Stimulated activated CD8-positive, alpha-beta memory T cell treated with anti-CD3 and anti-CD28 coated beads, Interleukin-15, amount 100 ng/mL, for 1 hour (primary cell): ENCODE data around the gene DCUN1D1.
"Not testable (repeated sequence)": the region's sequence is repeated elsewhere in the genome, so short reads cannot be mapped to it uniquely, and the experiment has no call there.

Experiments
- DNase-seq: peaks from one replicate; pipeline ENCODE4 v3.0.0-alpha.2; 2020; ENCODE audit warnings: low read depth

Gene DCUN1D1

DNA sequence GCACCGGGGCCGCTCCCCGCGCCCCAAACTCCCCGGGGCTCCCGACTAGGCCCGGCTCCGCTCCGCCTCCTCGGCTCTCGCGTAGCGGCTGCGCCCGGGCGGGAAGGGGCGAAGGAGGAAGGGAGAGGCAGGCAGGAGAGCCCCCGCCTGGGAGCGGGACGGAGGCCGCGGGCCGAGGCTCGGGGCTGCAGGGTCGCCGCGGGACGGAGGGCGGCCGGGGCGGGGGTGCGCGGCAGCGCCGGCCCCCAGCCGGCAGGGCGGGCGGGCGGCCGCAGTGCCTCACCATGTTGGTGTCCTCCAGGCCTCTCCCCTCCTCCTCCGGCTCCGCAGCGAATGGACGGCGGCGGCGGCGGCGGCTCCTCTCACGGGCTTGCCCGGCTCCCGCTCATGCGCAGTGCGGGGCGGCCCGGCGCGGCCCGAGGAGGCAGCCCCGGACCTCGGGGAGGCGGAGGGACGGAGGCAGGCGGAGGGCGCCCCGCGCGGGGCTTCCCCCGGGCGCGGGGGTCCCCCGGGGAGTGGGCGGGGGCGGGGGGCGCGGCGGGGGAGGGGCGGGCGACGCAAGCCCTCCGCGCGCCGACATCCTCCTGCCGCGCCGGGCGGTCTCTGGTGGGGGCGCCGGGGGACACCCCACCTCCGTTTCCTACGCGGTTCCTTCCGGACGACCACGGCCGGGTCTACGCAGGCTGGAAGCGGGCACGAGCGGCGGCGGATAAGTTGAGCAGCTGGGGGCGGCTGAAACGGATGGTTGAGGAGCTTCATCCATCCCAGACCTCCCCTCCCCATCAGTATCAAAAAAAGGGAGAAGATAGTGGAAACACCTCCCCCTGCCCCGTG lies at the start of gene DCUN1D1:
Gene DCUN1D1 (minus strand): TSS at position 335 of the 834 bp plus-strand sequence. CDS start 49 bp downstream, at position 286.
- peak; percentile 76 for DNase-seq

DNA sequence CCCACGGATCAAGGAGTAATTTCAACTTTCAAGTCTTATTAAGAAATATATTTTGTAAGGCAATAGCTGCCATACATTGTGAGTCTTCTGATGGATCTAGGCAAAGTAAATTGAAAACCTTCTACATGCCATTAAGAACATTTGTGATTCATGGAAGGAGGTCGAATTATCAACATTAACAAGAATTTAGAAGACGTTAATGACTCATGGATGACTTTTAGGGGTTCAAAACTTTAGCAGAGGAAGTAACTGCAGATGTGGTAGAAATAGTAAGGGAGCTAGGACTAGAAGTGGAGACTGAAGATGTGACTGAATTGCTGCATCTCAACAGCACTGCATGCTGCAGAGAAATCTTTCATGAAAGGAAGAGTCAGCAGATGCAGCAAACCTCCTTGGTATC lies 48.1 kb upstream of the DCUN1D1 start:
- no peak for DNase-seq

DNA sequence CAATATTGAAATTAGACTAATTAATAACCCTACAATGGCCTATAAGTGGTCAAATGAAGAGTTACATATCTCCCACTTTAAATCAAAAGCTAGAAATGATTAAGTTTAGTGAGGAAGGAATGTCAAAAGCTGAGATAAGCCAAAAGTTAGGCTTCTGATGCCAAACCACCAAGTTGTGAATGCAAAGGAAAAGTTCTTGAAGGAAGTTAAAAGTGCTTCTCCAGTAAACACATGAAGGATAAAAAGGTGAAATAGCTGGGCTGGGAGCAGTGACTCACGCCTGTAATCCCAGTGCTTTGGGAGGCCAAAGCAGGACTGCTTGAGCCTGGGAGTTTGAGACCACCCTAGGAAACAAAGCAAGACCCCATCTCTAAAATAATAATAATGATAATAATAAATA lies 46.9 kb upstream of the DCUN1D1 start:
- DNase-seq = no peak

DNA sequence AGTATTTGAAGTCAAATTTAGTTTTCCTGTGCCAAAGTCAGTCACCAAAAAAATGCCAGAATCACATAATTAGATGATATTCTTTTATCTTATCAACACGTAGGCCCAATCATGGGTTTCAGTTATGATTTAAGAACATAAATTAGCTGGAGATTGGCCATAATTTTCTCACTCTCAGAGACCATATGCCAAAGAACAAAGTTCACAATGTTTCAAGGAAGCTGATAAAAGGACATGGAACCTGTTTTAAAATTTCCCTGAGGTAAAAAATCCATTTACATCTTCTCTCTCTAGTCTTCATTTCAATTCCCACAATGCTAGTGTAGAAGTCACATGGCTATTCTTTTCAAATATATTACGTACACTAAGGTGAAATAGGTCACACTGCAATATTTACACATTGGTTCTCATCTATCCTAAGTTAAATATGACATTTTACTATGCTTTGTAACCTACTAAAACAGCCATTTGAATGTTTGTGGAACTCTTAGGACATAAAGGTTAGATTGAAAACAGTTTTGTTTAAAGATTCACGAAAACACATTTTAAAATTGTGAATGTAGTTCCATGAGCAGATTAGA lies 42.7 kb upstream of the DCUN1D1 start:
- DNase-seq = no peak

DNA sequence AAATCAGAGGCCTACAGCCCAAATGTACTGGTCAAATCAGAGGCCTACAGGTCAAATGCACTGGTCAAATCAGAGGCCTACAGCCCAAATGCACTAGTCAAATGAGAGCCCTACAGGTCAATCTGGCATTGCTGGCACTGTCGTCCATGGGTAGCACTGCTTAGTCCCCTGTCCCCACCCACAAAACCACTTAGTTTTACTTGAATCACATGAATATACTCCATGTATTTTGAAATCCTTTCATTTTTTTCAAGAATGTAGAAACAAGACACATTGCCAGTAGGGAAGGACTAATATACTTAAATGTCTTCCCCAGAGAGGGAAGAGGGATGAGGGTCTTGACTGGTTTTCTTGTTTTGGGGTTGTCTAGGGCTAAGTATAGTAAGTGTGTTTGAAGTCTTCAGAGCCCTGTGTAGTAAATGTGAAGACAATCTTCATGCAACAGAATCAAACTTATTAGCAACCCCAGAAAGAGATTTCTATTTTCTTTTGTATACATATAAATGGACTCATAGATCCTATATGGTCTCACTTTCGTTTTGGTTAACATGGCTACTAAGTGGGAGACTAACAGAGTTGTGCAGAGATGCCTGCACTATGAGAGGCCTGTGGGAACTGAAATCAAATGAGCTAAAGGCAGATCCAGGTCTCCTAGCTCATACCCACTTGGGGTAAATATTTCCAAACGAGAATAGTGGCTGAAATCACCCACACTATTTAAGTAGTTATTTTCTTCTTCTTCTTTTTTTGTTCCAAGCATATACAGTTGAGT lies 38.3 kb upstream of the DCUN1D1 start:
- DNase-seq = no peak

DNA sequence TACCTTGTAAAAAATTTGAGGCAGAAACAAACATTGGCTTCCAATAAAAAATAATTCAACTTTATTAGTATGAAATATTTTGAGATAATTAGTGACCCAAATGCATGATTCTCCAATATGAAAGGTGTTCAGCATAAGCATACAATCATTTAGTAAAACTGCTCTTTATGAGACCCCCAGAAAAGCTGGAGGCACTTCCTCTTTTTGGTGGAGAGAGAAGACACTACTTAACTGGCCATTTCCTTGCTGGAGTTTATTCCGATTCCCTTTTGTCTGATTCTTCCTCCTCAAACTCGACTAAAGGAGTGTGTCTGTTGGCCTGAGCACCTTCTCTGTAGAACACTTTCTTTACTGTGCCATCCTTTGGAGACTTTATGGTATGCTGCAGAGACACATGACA lies 34.8 kb upstream of the DCUN1D1 start:
- no peak for DNase-seq

DNA sequence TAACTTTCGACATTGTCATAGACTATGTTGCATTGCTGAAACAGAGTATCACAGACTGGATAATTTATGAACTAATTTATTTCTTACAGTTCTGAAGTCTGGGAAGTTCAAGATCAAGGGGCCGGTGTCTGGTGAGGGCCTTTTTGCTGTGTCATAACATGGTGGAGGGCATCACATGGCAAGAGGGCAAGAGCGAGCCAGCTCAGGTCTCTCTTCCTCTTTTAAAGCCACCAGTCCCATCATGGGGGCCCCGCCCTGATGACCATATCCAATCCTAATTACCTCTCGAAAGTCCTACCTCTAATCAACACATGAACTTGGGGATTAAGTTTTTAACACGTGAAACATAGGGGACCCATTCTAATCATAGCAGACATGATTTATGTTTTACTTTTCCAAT lies 33.5 kb upstream of the DCUN1D1 start:
- DNase-seq = no peak

DNA sequence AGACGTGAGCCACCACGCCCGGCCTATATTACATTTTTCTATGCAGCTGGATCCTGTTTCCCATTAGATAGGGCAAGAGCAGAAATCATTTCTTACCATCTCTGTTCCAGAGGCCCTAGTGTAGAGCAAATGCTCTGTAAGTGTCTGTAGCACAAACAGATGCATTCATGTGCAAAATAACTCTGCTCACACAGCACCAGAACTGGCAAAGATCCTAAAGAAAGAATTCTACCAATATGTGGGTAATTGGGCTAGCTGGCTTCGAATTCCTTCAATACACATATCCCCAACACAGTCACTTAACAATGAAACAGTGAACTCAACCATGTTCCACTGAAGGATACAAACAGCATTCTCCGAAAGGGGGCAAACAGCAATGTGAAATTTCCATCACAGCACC lies 32.7 kb upstream of the DCUN1D1 start:
- DNase-seq = no peak

DNA sequence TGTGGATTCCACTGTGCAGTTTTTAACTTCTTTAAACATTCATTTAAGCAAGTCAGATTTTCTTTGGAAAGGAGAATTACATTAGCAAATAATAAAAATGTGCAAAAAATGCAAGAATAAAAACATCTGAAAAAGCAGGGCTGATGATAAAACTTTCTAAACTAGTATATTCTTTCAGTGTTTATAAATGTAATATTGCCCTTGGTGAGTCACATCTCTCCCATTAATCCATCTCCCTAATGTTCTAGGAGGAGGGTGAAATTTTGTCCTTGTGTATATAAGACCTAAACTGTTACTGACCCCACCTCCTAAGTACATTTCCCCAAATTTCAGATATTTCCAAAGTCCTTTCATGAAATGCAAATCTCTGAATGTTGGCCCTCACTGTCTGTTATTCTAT lies 28.5 kb upstream of the DCUN1D1 start:
- no peak for DNase-seq

DNA sequence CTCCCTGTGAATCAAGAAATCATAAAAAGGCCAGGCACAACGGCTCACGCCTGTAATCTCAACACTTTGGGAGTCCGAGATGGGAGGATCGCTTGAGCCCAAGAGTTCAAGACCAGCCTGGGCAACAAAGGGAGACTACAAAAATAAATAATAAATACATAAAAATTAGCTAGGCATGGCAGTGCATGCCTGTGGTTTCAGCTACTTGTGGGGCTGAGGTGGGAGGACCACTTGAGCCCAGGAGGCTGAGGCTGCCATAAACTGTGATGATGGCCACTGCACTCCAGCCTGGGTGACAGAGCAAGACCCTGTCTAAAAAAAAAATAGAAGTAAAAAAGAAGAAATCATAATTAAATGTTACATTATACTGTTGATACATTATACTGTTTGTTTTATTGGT lies 28.0 kb upstream of the DCUN1D1 start:
- DNase-seq = no peak

DNA sequence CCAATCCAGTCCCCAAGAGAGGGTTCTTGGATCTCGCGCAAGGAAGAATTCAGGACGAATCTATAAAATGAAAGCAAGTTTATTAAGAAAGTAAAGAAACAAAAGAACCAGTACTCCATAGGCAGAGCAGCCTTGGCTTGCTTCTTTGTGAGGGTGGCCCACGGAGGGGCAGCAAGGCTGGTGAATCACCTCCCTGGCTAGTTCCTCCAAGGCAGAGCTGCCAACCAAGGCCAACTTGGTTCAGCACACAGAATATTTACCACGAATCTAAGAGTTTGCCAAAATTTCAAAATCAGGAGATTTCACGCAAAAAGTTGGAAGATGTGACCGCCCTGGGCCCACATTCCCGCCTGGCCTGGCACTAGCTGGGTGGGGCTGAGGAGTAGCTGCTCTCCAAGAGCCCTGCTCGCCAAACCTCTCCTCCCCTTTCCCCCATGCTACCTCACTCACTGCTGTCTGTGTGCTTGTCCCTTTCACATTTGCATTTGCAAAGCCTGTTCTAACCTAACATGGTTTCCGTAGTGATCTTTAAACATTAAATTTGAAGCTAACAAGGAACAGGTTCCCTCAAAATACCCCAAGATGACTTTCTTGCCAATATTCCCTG lies 26.2 kb upstream of the DCUN1D1 start:
- no peak for DNase-seq

DNA sequence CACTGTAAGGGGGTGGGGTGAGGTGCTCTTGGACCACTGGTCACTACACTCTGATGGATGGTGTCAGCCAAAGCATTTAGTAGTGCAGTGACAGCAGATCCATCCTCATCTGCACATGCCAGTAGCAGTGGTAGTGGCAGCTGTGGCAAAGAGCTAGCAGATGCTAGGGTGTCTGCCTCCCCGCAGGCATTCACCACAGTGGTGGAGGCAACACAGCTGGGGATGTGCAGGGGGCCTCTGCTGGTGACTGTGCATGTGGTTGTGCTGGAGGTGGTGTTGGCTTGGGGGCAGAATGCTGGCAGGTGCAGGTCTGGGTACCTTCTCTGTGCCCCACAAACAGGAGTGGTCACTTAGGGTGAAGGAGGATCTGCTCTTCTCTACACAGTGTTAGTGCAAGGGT lies 19.4 kb upstream of the DCUN1D1 start:
- DNase-seq = no peak

DNA sequence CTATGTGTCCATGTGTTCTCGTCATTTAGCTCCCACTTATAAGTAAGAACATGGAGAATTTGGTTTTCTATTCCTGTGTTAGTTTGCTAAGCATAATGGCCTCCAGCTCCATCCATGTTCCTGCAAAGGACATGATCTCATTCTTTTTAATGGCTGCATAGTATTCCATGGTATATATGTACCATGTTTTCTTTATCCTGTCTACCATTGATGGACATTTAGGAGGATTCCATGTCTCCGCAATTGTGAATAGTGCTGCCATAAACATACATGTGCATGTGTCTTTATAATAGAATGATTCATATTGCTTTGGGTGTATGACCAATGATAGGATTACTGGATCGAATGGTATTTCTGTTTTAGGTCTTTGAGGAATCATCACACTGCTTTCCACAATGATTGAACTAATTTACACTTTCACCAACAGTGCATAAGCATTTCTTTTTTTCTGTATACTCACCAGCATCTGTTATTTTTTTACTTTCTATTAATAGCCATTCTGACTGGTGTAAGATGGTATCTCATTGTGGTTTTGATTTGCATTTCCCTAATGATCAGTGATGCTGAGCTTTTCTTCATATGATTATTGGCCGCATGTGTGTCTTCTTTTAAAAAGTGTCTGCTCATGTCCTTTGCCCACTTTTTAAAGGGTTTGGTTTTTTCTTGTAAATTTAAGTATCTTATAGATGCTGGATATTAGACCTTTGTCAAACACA lies 13.3 kb upstream of the DCUN1D1 start:
- not testable (repeated sequence) for DNase-seq

DNA sequence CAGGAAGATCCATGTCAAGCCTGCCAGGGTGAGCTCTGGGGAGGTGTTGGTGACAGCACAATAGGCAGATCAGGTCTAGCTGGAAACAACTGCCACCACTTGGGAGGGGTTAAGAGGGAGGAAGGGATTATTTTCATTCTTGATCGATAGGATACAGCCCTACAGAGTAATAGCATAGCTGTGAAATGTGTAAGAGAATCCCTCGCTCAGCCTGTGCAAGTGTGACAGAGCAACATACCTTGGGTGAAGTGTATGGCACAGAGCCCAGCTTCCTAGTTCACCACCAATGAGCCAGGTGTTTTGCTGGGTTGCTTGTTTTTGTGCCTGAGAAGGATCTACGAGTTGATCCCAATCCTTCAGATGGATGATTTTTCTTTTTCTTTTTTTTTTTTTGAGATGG lies 9.2 kb upstream of the DCUN1D1 start:
- no peak for DNase-seq

DNA sequence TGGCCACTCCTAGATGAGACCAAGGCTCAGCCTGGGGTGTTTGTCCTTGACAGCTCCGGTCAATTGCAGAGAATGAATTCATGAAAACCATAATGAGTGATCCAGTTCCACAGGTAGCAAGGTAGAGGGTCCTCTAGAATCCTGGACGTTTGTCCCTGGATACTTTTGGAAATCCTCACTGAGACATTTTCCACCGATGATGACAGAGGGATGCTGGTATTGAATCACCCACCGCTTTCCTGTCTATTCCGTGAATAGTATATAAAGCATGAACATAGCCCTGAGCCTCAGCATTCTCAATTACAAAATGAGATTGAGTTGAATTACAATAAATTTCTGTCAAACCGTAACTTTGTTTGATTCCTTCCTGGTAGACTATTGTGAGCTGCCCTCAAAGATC lies 5.7 kb upstream of the DCUN1D1 start:
- DNase-seq = no peak

DNA sequence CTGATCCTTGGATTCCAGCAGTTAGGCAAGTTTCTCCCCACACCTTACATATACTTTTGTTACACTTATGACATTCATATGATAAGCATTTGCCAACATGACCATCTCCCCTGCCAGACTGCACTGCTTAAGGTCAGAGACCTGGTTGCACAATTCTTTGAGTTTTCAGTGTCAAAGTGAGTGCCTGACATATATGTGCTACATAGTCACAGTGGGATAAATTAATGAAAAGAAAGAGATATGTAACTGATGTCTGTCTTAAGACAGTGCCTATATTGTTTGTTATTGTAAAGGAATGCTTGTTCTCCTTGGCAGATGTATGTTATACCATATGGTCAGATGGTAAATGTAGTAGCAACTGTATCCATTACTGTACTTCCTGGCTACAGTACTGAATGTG lies 3.5 kb upstream of the DCUN1D1 start:
- DNase-seq = no peak

DNA sequence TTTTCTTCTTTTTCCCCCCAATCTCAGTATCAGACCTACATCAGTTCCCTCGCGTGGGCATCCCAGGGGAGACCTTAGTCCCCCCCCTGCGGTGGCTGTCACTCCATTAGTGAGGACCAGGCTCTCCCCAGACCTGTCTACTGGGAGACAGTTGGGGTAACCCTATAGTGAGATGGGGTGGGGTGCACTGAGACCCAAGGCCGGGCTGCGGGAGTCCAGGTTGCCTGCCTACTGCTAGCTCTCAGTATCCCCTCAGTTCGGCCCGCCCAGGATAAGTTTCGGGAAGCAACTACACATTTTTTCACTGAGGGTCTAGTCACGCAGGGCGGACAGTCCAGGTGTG lies 671 bp upstream of the DCUN1D1 start:
- DNase-seq = no peak

DNA sequence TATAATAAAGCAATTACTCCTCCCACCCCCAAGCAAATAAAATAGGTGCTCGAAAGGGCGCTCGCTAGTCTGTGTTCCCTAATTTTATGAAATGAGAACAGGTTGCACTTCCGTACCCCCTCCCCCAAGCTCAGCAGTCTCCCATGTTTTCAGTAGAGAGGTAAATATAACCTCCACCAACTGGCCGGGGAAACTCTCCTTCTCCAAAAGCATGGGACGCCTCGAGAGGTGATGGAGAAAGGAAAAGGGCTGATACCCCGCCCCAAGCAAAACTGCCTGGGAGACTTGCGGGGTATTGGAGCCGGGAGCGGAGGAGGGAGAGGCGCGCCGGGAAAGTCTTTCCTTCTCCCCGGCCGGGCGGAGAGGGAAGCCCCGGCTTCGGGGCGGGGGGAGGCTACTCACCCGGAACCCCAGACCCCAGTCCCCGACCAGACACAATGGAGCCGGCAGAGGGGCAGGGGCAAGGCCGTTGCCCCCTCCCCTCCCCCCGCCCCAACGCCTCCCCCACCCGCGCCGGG lies 605 bp downstream of the DCUN1D1 start:
- DNase-seq = no peak

DNA sequence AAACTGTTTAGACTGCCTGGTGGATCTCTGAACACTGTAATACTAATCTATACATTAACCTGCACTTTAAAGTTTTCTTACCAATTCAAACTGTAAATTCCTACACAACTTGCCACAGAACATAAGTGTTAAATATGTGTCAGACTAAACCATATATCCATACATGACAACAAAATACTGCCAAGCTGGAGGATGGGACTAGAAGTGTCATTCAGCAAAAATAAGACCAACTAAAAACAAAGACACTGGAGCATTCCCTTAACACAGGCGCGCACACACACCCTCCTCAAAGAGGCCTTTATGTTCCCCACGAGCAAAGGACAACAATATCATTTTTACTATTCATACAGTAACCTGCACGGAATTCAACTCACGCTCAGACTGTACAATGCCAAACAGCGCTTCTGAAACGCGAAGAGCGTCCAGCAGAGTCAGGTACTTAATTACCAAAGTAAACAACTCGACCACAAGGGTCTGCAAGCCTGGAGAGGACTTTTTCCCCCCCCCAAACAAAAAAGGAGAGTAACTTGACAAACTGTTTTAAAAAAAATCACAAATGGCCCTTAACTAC lies 1.1 kb downstream of the DCUN1D1 start:
- DNase-seq = no peak

DNA sequence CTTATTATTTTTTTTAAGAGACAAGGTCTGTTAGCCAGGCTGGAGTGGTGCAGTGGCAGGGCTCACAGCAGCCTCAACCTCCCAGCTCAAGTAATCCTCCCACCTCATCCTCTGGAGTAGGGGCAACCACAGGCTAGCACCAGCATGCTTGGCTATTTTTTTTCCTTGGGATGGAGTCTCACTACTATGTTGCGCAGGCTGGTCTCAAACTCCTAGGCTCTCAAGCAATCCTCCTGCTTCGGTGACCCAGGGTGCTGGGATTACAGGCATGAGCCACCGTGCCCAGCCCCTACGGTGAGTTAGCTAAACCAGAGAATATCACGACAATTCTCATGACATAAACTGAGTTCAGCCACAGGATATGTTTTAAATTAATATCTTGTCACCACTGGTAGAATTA lies 2.0 kb downstream of the DCUN1D1 start:
- no peak for DNase-seq

DNA sequence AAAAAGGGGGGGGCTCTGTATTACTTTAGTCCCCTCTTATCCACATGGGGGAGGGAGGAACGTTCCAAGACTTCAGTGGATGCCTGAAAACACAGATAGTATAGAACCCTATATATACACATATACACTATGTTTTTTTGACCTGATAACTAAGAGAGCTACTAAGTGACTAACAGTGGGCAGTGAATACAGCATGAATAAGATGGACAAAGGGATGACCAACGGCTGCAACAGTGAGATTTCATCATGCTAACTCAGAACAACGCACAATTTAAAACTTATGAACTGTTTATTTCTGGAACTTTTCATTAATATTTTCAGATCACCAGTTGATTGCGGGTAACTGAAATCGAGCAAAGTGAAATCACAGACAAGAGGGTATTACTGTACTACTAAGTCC lies 7.3 kb downstream of the DCUN1D1 start:
- DNase-seq = no peak

DNA sequence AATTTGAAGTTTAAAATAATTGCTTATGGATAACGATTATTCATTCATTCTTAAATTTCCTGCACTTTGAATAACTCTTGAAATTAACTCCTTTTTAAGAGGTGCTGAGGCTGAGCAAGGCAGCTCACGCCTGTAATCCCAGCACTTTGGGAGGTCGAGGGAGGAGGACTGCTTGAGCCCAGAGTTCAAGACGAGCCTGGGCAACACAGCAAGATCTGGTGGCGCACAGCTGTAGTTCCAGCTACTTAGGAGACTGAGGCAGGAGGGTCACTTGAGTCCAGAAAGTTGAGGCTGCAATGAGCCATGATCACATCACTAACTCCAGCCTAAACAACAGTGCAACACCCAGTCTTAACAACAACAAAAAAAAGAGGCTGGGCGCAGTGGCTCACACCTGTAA lies 8.0 kb downstream of the DCUN1D1 start:
- DNase-seq = no peak
